HepG2 (cell line): Measurements from ENCODE around the gene CRAT. TPM values are rescaled to one million over a fixed set of nuclear protein-coding genes. Genes with fewer than 3 reads are reported as not detected.

Experiments used
- HIVEP1 ChIP-seq: sonication (generic); formaldehyde crosslinking; IDR thresholded peaks from 2 replicates; pipeline ENCODE4 v1.4.0; 2020; ENCODE audit warnings: mild to moderate bottlenecking, missing genetic modification reagents
- HMG20A ChIP-seq: IDR thresholded peaks from 2 replicates; pipeline ENCODE4 v1.6.1; 2016; ENCODE audit warnings: borderline replicate concordance
- KLF13 ChIP-seq: sonication (generic); formaldehyde crosslinking; IDR thresholded peaks from 2 replicates; pipeline ENCODE4 v1.4.0; 2020; ENCODE audit warnings: mild to moderate bottlenecking, missing genetic modification reagents
- MAFK ChIP-seq, 2 experiments: IDR thresholded peaks in 1 of 2; conservative IDR thresholded peaks in 1 of 2; 2 replicates each; pipeline ENCODE4 v1.6.1; 2011; ENCODE audit warnings: improper control_type of control experiment in 2 of 2, low read length in 2 of 2
- NCOA2 ChIP-seq: sonication (generic); formaldehyde crosslinking; IDR thresholded peaks from 2 replicates; pipeline ENCODE4 v1.8.0; 2022; ENCODE audit warnings: inconsistent platforms
- NFIC ChIP-seq: IDR thresholded peaks from 2 replicates; pipeline ENCODE4 v1.6.1; 2012; ENCODE audit warnings: mild to moderate bottlenecking, low read length, inconsistent platforms
- RNF219 ChIP-seq: sonication (generic); formaldehyde crosslinking; IDR thresholded peaks from 2 replicates; pipeline ENCODE4 v1.5.0; 2020; ENCODE audit warnings: mild to moderate bottlenecking, missing genetic modification reagents
- SAFB2 ChIP-seq: sonication (generic); formaldehyde crosslinking; IDR thresholded peaks from 2 replicates; pipeline ENCODE4 v1.5.1; 2020; ENCODE audit warnings: missing genetic modification reagents, low read depth, mild to moderate bottlenecking, borderline replicate concordance
- ZBTB34 ChIP-seq: sonication (generic); formaldehyde crosslinking; IDR thresholded peaks from 2 replicates; pipeline ENCODE4 v1.8.0; 2022; ENCODE audit warnings: mild to moderate bottlenecking, missing genetic modification reagents
- ZBTB7B ChIP-seq: sonication (generic); formaldehyde crosslinking; IDR thresholded peaks from 2 replicates; pipeline ENCODE4 v1.4.0; 2020; ENCODE audit warnings: missing genetic modification reagents
- ZFP36L1 ChIP-seq: sonication (generic); formaldehyde crosslinking; IDR thresholded peaks from 2 replicates; pipeline ENCODE4 v1.8.0; 2022; ENCODE audit warnings: mild to moderate bottlenecking, missing genetic modification reagents, moderate library complexity
- ZNF407 ChIP-seq: sonication (generic); formaldehyde crosslinking; IDR thresholded peaks from one replicate; pipeline ENCODE4 v1.5.1; 2020; ENCODE audit warnings: mild to moderate bottlenecking, missing genetic modification reagents; ENCODE audit errors: not compliant biosample characterization
- ZNF513 ChIP-seq: sonication (generic); formaldehyde crosslinking; conservative IDR thresholded peaks from 2 replicates; pipeline ENCODE4 v1.5.0; 2020; ENCODE audit warnings: missing genetic modification reagents
- ZNF564 ChIP-seq: sonication (generic); formaldehyde crosslinking; IDR thresholded peaks from 2 replicates; pipeline ENCODE4 v1.8.1; 2023; ENCODE audit warnings: mild to moderate bottlenecking, missing genetic modification reagents
- polyA plus RNA-seq, 8 experiments: library from polyadenylated mRNA; depleted of rRNA in 3 of 8; stranded (reverse) in 7 of 8; unstranded in 1 of 8; fragments of >200 nt; fragmentation: Illumina TruSeq in 4 of 8; extraction: Trizol in 4 of 8; gene quantifications; 2 replicates each; pipeline versions ENCODE4 v1.2.1 to v1.2.3, GENCODE V29; 2011 to 2016; ENCODE audit warnings: low read depth in 4 of 8, missing spikeins in 1 of 8, mixed read lengths in 1 of 8; ENCODE audit not compliant: insufficient read depth in 1 of 8
- total RNA-seq, 5 experiments: library from RNA; depleted of rRNA; stranded (reverse); fragments of >200 nt; fragmentation: Illumina TruSeq; extraction: Trizol; gene quantifications; 2 replicates each; pipeline ENCODE4 v1.2.3, GENCODE V29; 2016; ENCODE audit warnings: low read depth in 1 of 5

Gene CRAT
- total and polyA plus RNA-seq, 2 of the 13 experiments (the other 11 are each of a cell fraction or from before 2014, with no cell fraction given) = 26.1 to 26.6 TPM

- TF ChIP-seq ZNF407 (CRISPR knock-in tag) (no peak), HMG20A (CRISPR knock-in tag) (no peak), SAFB2 (no peak), KLF13 (CRISPR knock-in tag) (0 out of 2 replicates have a peak, but pooled peaks have one; percentile 45), ZNF513 (CRISPR knock-in tag) (no peak), ZBTB34 (no peak), NFIC (no peak), ZFP36L1 (CRISPR knock-in tag) (no peak), RNF219 (CRISPR knock-in tag) (no peak), MAFK (conservative IDR thresholded peaks at IDR 0.05 in 1 of 2, IDR thresholded peaks at IDR 0.05 in 1 of 2; ENCODE audit: low read length in 2 of 2) (no peak), HIVEP1 (CRISPR knock-in tag) (peak; percentile 23; the same call in 1 of the 2 replicates), ZBTB7B (CRISPR knock-in tag) (peak; percentile 19), ZNF564 (CRISPR knock-in tag) (no peak), NCOA2 (0 out of 2 replicates have a peak, but pooled peaks have one; percentile 5)
Measured at GRCh38 chr9:129139233-129139992, 28.8 kb upstream of the CRAT start (continued).
